HG03442 (cell line): ENCODE data around the gene PRDM16.

ENCODE experiments used
- ATAC-seq: cut with Tn5 transposase; IDR thresholded peaks from one replicate; pipeline ENCODE4 v1.9.1; 2021; ENCODE audit warnings: mild to moderate bottlenecking, moderate library complexity; ENCODE audit not compliant: unreplicated experiment

PRDM16 gene

DNA sequence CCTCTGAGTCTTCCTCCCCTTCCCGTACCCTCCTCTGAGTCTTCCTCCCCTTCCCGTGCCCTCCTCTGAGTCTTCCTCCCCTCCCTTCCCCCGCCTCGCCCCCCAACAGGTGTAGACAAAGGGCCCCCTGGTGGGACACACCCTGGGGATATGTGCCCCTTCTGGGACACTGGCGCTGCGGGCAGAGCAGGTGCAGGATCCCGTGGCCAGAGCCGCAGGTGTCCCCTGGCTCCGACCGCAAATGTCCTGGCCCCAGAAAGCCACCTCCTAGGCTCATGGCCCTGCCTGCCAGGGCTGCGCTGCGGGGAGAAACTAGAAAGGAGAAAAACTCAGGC, 334.0 kb downstream of the PRDM16 start:
- ATAC-seq: no peak

GRCh38 chr1:3403388-3404231, 334.6 kb downstream of the PRDM16 start:
- no peak for ATAC-seq

- ATAC-seq: no peak
Measured at GRCh38 chr1:3404301-3404700, 335.3 kb downstream of the PRDM16 start.

- ATAC-seq: no peak
Measured at GRCh38 chr1:3404801-3405200, 335.8 kb downstream of the PRDM16 start.

GRCh38 chr1:3405491-3405890, 336.5 kb downstream of the PRDM16 start:
- ATAC-seq: no peak

GRCh38 chr1:3405974-3406867, 337.2 kb downstream of the PRDM16 start:
- no peak for ATAC-seq

DNA sequence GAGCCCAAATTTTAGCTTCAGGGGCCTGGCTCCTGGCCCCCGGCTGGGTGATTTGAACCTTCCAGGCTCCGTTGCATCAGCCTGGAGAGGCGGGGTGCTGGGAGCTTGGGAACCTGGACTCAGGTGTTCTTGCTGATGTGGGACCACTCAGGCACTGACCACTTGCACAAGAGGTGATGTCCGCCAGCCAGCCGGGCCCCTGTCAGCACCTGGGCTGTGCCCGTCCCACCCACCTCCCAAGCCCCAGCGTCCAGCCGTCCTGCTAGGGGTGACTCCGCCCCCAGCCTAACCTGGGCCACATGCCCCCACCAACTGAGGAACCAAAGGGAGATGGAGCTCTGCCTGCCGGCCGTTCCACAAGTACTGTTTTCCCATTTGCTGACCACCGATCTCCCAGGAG, 338.0 kb downstream of the PRDM16 start:
- no peak for ATAC-seq

DNA sequence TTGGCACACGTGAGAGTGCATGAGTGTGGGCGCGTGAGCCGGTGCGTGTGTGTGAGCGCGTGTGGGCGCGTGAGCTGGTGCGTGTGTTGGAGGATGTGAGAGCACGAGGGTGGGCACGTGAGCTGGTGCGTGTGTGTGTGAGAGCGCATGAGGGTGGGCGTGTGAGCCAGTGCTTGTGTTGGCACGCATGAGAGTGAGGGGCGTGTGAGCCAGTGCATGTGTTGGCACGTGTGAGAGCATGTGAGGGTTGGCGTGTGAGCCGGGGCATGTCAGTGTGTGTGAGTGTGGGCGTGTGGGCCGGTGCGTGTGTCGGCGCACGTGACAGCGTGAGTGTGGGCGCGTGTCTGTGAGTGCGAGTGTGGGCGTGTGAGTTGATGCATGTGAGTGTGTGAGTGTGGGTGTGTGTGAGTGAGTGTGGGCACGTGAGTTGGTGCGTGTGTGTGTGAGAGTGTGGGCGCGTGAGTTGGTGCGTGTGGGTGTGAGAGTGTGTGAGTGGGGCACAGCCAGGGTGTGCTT, 339.8 kb downstream of the PRDM16 start:
- no peak for ATAC-seq

- ATAC-seq: no peak
Measured at GRCh38 chr1:3409366-3410141, 340.6 kb downstream of the PRDM16 start.

- ATAC-seq: no peak
Measured at GRCh38 chr1:3410142-3410925, 341.3 kb downstream of the PRDM16 start.

DNA sequence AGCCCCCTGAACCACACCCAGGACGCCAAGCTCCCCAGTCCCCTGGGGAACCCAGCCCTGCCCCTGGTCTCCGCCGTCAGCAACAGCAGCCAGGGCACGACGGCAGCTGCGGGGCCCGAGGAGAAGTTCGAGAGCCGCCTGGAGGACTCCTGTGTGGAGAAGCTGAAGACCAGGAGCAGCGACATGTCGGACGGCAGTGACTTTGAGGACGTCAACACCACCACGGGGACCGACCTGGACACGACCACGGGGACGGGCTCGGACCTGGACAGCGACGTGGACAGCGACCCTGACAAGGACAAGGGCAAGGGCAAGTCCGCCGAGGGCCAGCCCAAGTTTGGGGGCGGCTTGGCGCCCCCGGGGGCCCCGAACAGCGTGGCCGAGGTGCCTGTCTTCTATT, 342.8 kb downstream of the PRDM16 start:
- no peak for ATAC-seq

DNA sequence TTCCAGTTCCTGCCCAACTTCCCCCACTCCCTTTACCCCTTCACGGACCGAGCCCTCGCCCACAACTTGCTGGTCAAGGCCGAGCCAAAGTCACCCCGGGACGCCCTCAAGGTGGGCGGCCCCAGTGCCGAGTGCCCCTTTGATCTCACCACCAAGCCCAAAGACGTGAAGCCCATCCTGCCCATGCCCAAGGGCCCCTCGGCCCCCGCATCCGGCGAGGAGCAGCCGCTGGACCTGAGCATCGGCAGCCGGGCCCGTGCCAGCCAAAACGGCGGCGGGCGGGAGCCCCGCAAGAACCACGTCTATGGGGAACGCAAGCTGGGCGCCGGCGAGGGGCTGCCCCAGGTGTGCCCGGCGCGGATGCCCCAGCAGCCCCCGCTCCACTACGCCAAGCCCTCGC, 343.4 kb downstream of the PRDM16 start:
- ATAC-seq: no peak

GRCh38 chr1:3413975-3414710, 345.1 kb downstream of the PRDM16 start:
- no peak for ATAC-seq

- no peak for ATAC-seq
Measured at GRCh38 chr1:3415260-3416090, 346.5 kb downstream of the PRDM16 start.

DNA sequence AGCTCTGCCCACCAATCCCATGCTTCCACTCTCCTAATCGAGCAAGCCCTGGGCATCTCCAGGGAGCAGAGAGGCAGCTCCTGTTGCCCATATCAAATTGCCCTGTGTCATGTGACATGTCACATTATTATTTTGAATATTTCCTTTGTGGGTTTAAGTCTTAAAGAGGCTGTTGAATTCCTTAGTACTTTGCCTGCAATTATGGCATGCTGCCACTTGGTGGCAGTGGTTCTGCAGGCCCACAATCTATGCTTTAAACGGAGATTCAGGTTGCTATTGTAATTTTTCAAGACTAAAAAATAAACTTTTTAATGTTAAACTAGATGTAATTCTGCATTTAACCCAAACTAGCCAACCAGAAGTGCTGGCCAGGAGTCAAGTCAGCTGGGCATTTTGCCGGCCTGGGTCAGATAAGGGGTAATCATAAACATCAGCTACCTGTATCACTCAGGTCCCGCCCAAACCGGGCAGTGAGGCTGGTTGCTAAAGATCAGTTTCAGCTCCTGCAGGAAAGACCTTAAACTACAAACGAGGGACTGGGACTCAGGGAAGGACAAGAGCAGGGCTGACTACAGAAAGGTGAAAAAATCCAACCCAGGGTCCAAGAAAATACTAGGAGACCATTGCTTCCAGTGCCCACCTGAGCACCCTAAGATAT, 348.2 kb downstream of the PRDM16 start:
- ATAC-seq: no peak

DNA sequence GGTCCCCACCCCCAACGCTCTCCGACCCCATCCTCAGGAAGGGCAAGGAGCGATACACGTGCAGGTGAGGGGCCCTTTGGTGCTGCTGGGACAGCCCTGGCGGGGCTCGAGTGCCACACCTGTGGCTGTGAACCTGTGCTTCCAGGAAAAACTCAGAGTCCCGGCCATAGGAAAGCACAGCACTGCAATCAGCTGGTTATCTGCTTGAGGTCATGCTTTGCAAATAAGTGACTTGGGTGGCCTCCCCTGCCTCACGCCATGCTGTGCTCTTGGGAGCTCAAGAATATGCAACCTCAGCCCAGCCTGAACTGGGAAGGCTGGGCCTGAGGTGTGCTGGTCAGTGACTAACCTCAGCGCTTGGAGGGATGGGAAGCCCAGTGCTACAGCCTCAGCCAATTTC, 348.9 kb downstream of the PRDM16 start:
- no peak for ATAC-seq

DNA sequence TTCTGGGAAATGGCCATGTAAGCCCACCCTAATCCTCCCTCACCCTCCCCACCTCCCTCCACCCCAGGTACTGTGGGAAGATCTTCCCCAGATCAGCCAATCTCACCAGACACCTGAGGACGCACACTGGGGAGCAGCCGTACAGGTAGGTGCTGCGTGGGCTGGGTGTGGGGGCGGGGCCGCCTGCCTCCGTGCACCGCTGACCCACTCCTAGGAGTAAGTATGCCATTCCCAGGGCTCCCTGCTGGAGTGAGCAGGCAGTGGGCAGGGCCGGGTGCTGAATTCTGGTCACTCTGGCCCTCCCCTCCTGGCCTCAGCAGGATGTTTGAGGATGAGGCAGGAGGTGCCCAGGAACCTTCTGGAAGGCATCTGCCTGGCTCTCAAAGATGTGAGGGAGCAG, 349.6 kb downstream of the PRDM16 start:
- no peak for ATAC-seq
